Choroid plexus epithelial cell (primary cell): Measurements from ENCODE around the gene SRMS.

ENCODE experiments used
- DNase-seq: peaks from one replicate; pipeline ENCODE4 v3.0.0-alpha.2; 2010; ENCODE audit warnings: low read depth
- H3K4me3 ChIP-seq: 2 replicates; pipeline ENCODE4 v1.5.1; 2011; ENCODE audit warnings: low read depth, mild to moderate bottlenecking, control low read depth, low read length, moderate library complexity
- CTCF ChIP-seq: conservative IDR thresholded peaks from 2 replicates; pipeline ENCODE4 v1.5.1; 2011; ENCODE audit warnings: low read depth, mild to moderate bottlenecking, control low read depth, inconsistent platforms, low read length, moderate library complexity

SRMS gene

DNA sequence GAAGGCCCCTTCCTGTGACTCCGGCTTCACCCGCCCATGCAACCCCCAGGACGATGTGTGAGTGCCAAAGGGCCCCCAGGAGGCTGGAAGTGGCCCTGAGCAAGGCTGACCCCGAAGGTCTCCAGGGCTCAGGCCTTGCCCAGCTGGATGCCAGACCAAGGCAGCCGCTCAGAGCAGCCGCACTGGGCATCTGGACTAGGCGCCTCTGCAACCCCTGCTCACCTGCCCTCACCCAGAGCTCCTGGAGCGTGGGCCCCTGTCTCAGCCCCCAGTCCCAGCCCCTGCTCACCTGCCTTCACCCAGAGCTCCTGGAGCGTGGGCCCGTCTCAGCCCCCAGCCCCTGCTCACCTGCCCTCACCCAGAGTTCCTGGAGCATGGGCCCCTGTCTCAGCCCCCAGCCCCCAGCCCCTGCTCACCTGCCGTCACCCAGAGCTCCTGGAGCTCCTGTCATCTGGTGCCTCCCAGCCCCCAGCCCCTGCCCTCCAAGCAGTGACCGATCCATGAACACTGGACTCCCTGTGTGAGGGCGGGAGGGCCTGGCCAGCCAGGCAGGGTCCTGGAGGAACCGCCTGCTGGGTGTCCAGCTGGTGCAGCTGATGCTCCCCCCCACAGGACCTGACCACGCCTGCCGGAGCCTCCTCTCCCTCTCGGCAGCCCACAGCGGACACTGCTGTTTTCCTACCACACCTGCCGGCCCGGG lies 1.1 kb downstream of the SRMS start:
- TF ChIP-seq CTCF: no peak

GRCh38 chr20:63545814-63546213 lies 1.7 kb downstream of the SRMS start:
- TF ChIP-seq CTCF: no peak
- DNase-seq: no peak
- no peak overlapping the region for H3K4me3 ChIP-seq

More for the DNA sequence above, 1.1 kb downstream of the SRMS start:
- DNase-seq: no peak
- H3K4me3 ChIP-seq: no peak overlapping the region

GRCh38 chr20:63544958-63545516 lies 2.5 kb downstream of the SRMS start:
- TF ChIP-seq CTCF: no peak
- H3K4me3 ChIP-seq: no peak overlapping the region
- no peak for DNase-seq

DNA sequence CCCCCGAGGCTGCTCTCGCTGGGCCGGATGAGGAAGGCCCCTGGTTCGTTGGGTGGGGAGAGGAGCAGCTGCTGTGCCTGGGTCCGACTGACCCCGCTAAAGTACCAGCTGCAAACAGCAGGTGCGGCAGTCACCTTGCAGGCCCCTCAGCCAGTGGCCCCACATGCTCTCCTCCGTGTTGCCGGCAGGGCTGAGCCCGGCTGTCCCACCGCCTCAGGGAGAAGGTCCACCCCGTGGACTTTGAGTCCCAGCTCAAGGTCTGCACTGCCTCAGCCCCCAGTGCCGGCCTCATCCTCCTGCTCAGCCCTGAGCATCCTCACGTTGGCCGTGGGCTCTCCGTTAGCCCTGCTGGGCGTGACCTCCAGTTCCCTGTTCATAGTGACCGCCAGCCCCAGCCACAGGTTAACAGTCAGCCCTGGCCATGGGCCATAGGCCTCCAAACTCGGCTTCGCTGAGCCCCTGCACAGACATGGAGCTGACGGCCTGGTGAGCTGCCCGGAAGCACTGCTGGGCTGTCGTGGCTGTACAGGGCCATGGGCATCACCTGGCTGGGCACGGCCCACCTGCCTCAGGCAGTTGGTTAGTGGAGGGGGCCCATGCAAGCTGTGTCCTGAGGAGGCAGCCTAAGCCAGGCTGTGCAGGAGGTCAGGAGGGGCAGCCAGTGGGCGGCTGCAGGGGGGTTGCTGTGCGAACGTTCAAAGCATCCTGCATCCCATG lies 3.1 kb downstream of the SRMS start:
- DNase-seq: no peak
- H3K4me3 ChIP-seq: no peak overlapping the region
- no peak for TF ChIP-seq CTCF

GRCh38 chr20:63543733-63544132 lies 3.8 kb downstream of the SRMS start:
- DNase-seq: no peak
- no peak for TF ChIP-seq CTCF
- H3K4me3 ChIP-seq: no peak overlapping the region

DNA sequence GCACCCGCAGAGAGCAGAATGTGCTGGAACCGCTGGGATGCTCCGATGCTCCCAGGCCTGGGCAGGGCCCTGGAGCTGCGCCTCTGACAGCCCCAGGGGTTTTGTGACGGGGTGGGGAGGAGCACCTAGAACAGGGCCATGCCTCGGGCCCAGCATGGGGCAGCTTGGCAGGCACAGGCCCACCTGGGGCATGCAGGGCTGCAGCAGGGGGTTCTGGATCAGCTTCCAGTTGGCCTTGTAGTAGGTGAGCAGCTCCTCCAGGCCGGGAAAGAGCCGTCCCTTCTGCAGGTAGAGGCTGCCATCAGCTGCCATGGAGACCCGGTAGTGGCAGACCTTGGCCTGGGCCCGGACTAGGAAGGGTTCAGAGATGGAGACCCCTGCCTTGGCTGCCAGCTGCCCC lies 4.4 kb downstream of the SRMS start:
- no peak overlapping the region for H3K4me3 ChIP-seq
- DNase-seq: no peak
- TF ChIP-seq CTCF: no peak
